ENCODE data around the gene CLIC4. TPM values are rescaled to one million over a fixed set of nuclear protein-coding genes. Genes with fewer than 3 reads are reported as not detected.
"Not testable (repeated sequence)": the region's sequence is repeated elsewhere in the genome, so short reads cannot be mapped to it uniquely, and the experiment has no call there.

Gene CLIC4
- polyA plus RNA-seq, 2 donors: 15.3 to 29.8 TPM

- H3K9me3 ChIP-seq (ENCODE audit: control insufficient read depth in 2 of 2, insufficient read depth in 1 of 2, low read depth in 1 of 2, low read length in 1 of 2); H3K27ac ChIP-seq (ENCODE audit: low read depth in 2 of 2, low read length in 1 of 2); H3K36me3 ChIP-seq (ENCODE audit: control insufficient read depth in 2 of 2, insufficient read depth in 2 of 2, low read length in 1 of 2); H3K4me3 ChIP-seq (ENCODE audit: low read depth in 1 of 2, low read length in 2 of 2); H3K4me1 ChIP-seq (ENCODE audit: control insufficient read depth in 2 of 2, insufficient read depth in 2 of 2, low read length in 1 of 2); H3K27me3 ChIP-seq (ENCODE audit: control insufficient read depth in 1 of 2, insufficient read depth in 2 of 2, low read length in 2 of 2): not testable (repeated sequence)
- 89 to 95% methylated on average over 12 of the region's 12 CpGs for WGBS, 2 donors
Observed at GRCh38 chr1:24823486-24823885, 78.2 kb downstream of the CLIC4 start.

- Histone ChIP-seq H3K4me3 (ENCODE audit: low read depth in 1 of 2, low read length in 2 of 2) (no peak overlapping the region), H3K36me3 (ENCODE audit: control insufficient read depth in 2 of 2, insufficient read depth in 2 of 2, low read length in 1 of 2) (no peaks in the 10 kb centered on the region), H3K4me1 (ENCODE audit: control insufficient read depth in 2 of 2, insufficient read depth in 2 of 2, low read length in 1 of 2) (no peaks in the 10 kb centered on the region), H3K27me3 (ENCODE audit: control insufficient read depth in 1 of 2, insufficient read depth in 2 of 2, low read length in 2 of 2) (no peaks in the 10 kb centered on the region), H3K27ac (ENCODE audit: low read depth in 2 of 2, low read length in 1 of 2) (no peak overlapping the region), H3K9me3 (ENCODE audit: control insufficient read depth in 2 of 2, insufficient read depth in 1 of 2, low read depth in 1 of 2, low read length in 1 of 2) (no peaks in the 10 kb centered on the region)
- 91 to 94% methylated on average over 3 of the region's 3 CpGs for WGBS, 2 donors
Observed at GRCh38 chr1:24825174-24825573, 79.9 kb downstream of the CLIC4 start.

GRCh38 chr1:24826510-24826909, 81.3 kb downstream of the CLIC4 start:
- no peaks in the 10 kb centered on the region for H3K27me3 ChIP-seq (ENCODE audit: control insufficient read depth in 1 of 2, insufficient read depth in 2 of 2, low read length in 2 of 2)
- no peak overlapping the region for H3K4me3 ChIP-seq (ENCODE audit: low read depth in 1 of 2, low read length in 2 of 2)
- no peaks in the 10 kb centered on the region for H3K9me3 ChIP-seq (ENCODE audit: control insufficient read depth in 2 of 2, insufficient read depth in 1 of 2, low read depth in 1 of 2, low read length in 1 of 2)
- no peaks in the 10 kb centered on the region for H3K36me3 ChIP-seq (ENCODE audit: control insufficient read depth in 2 of 2, insufficient read depth in 2 of 2, low read length in 1 of 2)
- H3K4me1 ChIP-seq (ENCODE audit: control insufficient read depth in 2 of 2, insufficient read depth in 2 of 2, low read length in 1 of 2): no peaks in the 10 kb centered on the region
- H3K27ac ChIP-seq (ENCODE audit: low read depth in 2 of 2, low read length in 1 of 2): no peak overlapping the region
- WGBS, 2 donors: 64 to 73% methylated on average over 1 of the region's 1 CpG

- no peaks in the 10 kb centered on the region for H3K36me3 ChIP-seq (ENCODE audit: control insufficient read depth in 2 of 2, insufficient read depth in 2 of 2, low read length in 1 of 2)
- no peaks in the 10 kb centered on the region for H3K27me3 ChIP-seq (ENCODE audit: control insufficient read depth in 1 of 2, insufficient read depth in 2 of 2, low read length in 2 of 2)
- no peaks in the 10 kb centered on the region for H3K4me1 ChIP-seq (ENCODE audit: control insufficient read depth in 2 of 2, insufficient read depth in 2 of 2, low read length in 1 of 2)
- H3K9me3 ChIP-seq (ENCODE audit: control insufficient read depth in 2 of 2, insufficient read depth in 1 of 2, low read depth in 1 of 2, low read length in 1 of 2): no peaks in the 10 kb centered on the region
- no peak overlapping the region for H3K4me3 ChIP-seq (ENCODE audit: low read depth in 1 of 2, low read length in 2 of 2)
- H3K27ac ChIP-seq (ENCODE audit: low read depth in 2 of 2, low read length in 1 of 2): no peak overlapping the region
- WGBS, 2 donors: 72 to 80% methylated on average over 3 of the region's 3 CpGs
Observed at GRCh38 chr1:24827379-24828135, 82.3 kb downstream of the CLIC4 start.

GRCh38 chr1:24828183-24828886, 83.1 kb downstream of the CLIC4 start:
- Histone ChIP-seq H3K27ac (ENCODE audit: low read depth in 2 of 2, low read length in 1 of 2) (no peak overlapping the region), H3K4me1 (ENCODE audit: control insufficient read depth in 2 of 2, insufficient read depth in 2 of 2, low read length in 1 of 2) (no peaks in the 10 kb centered on the region), H3K4me3 (ENCODE audit: low read depth in 1 of 2, low read length in 2 of 2) (no peak overlapping the region), H3K36me3 (ENCODE audit: control insufficient read depth in 2 of 2, insufficient read depth in 2 of 2, low read length in 1 of 2) (no peaks in the 10 kb centered on the region), H3K9me3 (ENCODE audit: control insufficient read depth in 2 of 2, insufficient read depth in 1 of 2, low read depth in 1 of 2, low read length in 1 of 2) (no peaks in the 10 kb centered on the region), H3K27me3 (ENCODE audit: control insufficient read depth in 1 of 2, insufficient read depth in 2 of 2, low read length in 2 of 2) (no peaks in the 10 kb centered on the region)
- 77 to 82% methylated on average over 4 of the region's 4 CpGs for WGBS, 2 donors

- H3K4me1 ChIP-seq (ENCODE audit: control insufficient read depth in 2 of 2, insufficient read depth in 2 of 2, low read length in 1 of 2): no peaks in the 10 kb centered on the region
Observed at GRCh38 chr1:24828887-24829192, 83.6 kb downstream of the CLIC4 start.

GRCh38 chr1:24830680-24831272, 85.5 kb downstream of the CLIC4 start:
- H3K36me3 ChIP-seq (ENCODE audit: control insufficient read depth in 2 of 2, insufficient read depth in 2 of 2, low read length in 1 of 2): no peaks in the 10 kb centered on the region
- H3K27ac ChIP-seq (ENCODE audit: low read depth in 2 of 2, low read length in 1 of 2): no peak overlapping the region
- H3K4me1 ChIP-seq (ENCODE audit: control insufficient read depth in 2 of 2, insufficient read depth in 2 of 2, low read length in 1 of 2): no peaks in the 10 kb centered on the region
- 51 to 59% methylated on average over 3 of the region's 3 CpGs for WGBS, 2 donors
- no peaks in the 10 kb centered on the region for H3K9me3 ChIP-seq (ENCODE audit: control insufficient read depth in 2 of 2, insufficient read depth in 1 of 2, low read depth in 1 of 2, low read length in 1 of 2)
- H3K4me3 ChIP-seq (ENCODE audit: low read depth in 1 of 2, low read length in 2 of 2): no peak overlapping the region
- H3K27me3 ChIP-seq (ENCODE audit: control insufficient read depth in 1 of 2, insufficient read depth in 2 of 2, low read length in 2 of 2): no peaks in the 10 kb centered on the region

More at GRCh38 chr1:24828887-24829192, 83.6 kb downstream of the CLIC4 start:
- WGBS, 2 donors: 65 to 66% methylated on average over 2 of the region's 2 CpGs
- Histone ChIP-seq H3K27ac (ENCODE audit: low read depth in 2 of 2, low read length in 1 of 2) (no peak overlapping the region), H3K36me3 (ENCODE audit: control insufficient read depth in 2 of 2, insufficient read depth in 2 of 2, low read length in 1 of 2) (no peaks in the 10 kb centered on the region), H3K4me3 (ENCODE audit: low read depth in 1 of 2, low read length in 2 of 2) (no peak overlapping the region), H3K9me3 (ENCODE audit: control insufficient read depth in 2 of 2, insufficient read depth in 1 of 2, low read depth in 1 of 2, low read length in 1 of 2) (no peaks in the 10 kb centered on the region), H3K27me3 (ENCODE audit: control insufficient read depth in 1 of 2, insufficient read depth in 2 of 2, low read length in 2 of 2) (no peaks in the 10 kb centered on the region)

GRCh38 chr1:24841593-24841992, 96.3 kb downstream of the CLIC4 start:
- Histone ChIP-seq H3K36me3 (ENCODE audit: control insufficient read depth in 2 of 2, insufficient read depth in 2 of 2, low read length in 1 of 2) (no peaks in the 10 kb centered on the region), H3K27ac (ENCODE audit: low read depth in 2 of 2, low read length in 1 of 2) (no peak overlapping the region), H3K4me1 (ENCODE audit: control insufficient read depth in 2 of 2, insufficient read depth in 2 of 2, low read length in 1 of 2) (no peaks in the 10 kb centered on the region), H3K9me3 (ENCODE audit: control insufficient read depth in 2 of 2, insufficient read depth in 1 of 2, low read depth in 1 of 2, low read length in 1 of 2) (no peaks in the 10 kb centered on the region), H3K4me3 (ENCODE audit: low read depth in 1 of 2, low read length in 2 of 2) (no peak overlapping the region), H3K27me3 (ENCODE audit: control insufficient read depth in 1 of 2, insufficient read depth in 2 of 2, low read length in 2 of 2) (no peaks in the 10 kb centered on the region)
- WGBS, 2 donors: 85 to 91% methylated on average over 3 of the region's 3 CpGs

GRCh38 chr1:24846671-24847070, 101.4 kb downstream of the CLIC4 start:
- Histone ChIP-seq H3K36me3 (ENCODE audit: control insufficient read depth in 2 of 2, insufficient read depth in 2 of 2, low read length in 1 of 2) (no peaks in the 10 kb centered on the region), H3K27ac (ENCODE audit: low read depth in 2 of 2, low read length in 1 of 2) (no peak overlapping the region), H3K4me3 (ENCODE audit: low read depth in 1 of 2, low read length in 2 of 2) (no peak overlapping the region), H3K4me1 (ENCODE audit: control insufficient read depth in 2 of 2, insufficient read depth in 2 of 2, low read length in 1 of 2) (no peaks in the 10 kb centered on the region), H3K9me3 (ENCODE audit: control insufficient read depth in 2 of 2, insufficient read depth in 1 of 2, low read depth in 1 of 2, low read length in 1 of 2) (no peaks in the 10 kb centered on the region), H3K27me3 (ENCODE audit: control insufficient read depth in 1 of 2, insufficient read depth in 2 of 2, low read length in 2 of 2) (no peaks in the 10 kb centered on the region)
- 90 to 91% methylated on average over 4 of the region's 4 CpGs for WGBS, 2 donors
